Parathyroid adenoma (tissue), 2 donors: Measurements from ENCODE around the gene MIDN.
A peak's percentile ranks its signal among the peaks of the same experiment; 100 is the strongest.

Experiments
- H2AFZ ChIP-seq: fragments of 300-600 bp; sonication (generic); one replicate; pipeline ENCODE4 v1.7.0; 2017; ENCODE audit warnings: antibody characterized with exemption, mild to moderate bottlenecking
- H3K27ac ChIP-seq: fragments of 300-600 bp; sonication (generic); one replicate; pipeline ENCODE4 v1.7.0; 2017
- H3K27me3 ChIP-seq: fragments of 300-600 bp; sonication (generic); one replicate; pipeline ENCODE4 v1.7.0; 2017; ENCODE audit warnings: low read length; ENCODE audit not compliant: control insufficient read depth, insufficient read depth
- H3K36me3 ChIP-seq: fragments of 300-600 bp; sonication (generic); one replicate; pipeline ENCODE4 v1.7.0; 2017; ENCODE audit warnings: low read length; ENCODE audit not compliant: control insufficient read depth, insufficient read depth
- H3K4me1 ChIP-seq: fragments of 300-600 bp; sonication (generic); one replicate; pipeline ENCODE4 v1.7.0; 2017; ENCODE audit warnings: control low read depth
- H3K4me2 ChIP-seq: fragments of 300-600 bp; sonication (generic); one replicate; pipeline ENCODE4 v1.7.0; 2017; ENCODE audit warnings: low read length
- H3K4me3 ChIP-seq: fragments of 300-600 bp; sonication (generic); one replicate; pipeline ENCODE4 v1.7.0; 2017; ENCODE audit warnings: low read depth, low read length
- H3K79me2 ChIP-seq: fragments of 300-600 bp; sonication (generic); one replicate; pipeline ENCODE4 v1.7.0; 2017; ENCODE audit warnings: control low read depth
- H3K9ac ChIP-seq: fragments of 300-600 bp; sonication (generic); one replicate; pipeline ENCODE4 v1.7.0; 2017; ENCODE audit warnings: mild to moderate bottlenecking
- H3K9me3 ChIP-seq: fragments of 300-600 bp; sonication (generic); one replicate; pipeline ENCODE4 v1.7.0; 2017; ENCODE audit warnings: low read length; ENCODE audit not compliant: control insufficient read depth
- CTCF ChIP-seq: fragments of 300-600 bp; sonication (generic); IDR thresholded peaks from one replicate; pipeline ENCODE4 v1.7.0; 2017; ENCODE audit warnings: antibody characterized with exemption, mild to moderate bottlenecking
- donor health status: primary hyperparathyroidism.

MIDN gene

DNA sequence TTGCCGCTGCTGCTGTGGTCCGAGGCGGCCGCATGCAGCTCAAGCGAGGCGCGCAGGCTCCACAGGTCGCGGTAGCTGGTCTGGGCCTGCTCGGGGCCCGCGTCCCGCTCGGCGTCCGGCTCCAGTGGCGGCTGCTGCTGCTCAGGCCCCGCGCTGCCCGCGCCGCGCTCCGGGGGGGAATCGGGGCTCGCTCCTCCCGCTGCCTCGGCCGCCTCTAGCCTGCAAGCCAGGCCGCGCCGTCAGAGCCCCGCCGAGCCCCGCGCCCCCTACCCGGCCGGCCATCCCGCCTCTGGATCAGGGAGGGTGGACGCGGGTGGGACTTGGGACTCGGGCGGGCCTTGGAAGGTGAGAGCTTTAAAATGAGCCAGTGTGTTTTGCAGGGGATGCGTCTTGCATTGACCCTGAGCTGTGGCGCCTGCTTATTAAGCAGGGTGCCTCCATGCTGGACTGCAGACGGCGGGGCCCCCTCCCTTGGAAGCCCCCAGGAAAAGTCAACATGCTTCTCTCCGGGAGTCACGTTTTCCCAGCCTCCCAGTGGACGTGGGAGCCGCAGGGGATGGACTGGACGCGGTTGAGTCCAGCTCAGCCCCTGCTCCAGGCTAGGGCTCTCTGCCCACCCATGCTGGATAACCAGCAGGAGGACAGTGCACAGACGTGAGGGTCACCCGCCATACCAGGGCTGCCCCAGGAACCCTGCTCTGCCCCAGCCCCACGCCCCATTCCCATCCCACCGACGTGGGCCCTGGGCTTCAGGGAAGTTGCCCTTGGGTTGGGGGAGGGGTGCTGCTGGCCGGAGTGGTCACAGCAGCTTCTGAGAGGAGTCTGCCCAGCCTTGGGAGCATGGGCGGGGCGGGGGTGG lies 18.2 kb upstream of the MIDN start:
- Histone ChIP-seq H3K27ac (no peak overlapping the region), H3K36me3 (no peaks in the 10 kb centered on the region), H3K9ac (no peak overlapping the region), H3K27me3 (no peaks in the 10 kb centered on the region), H3K79me2 (no peaks in the 10 kb centered on the region), H3K4me1 (peaks cover 15% of the 10 kb centered on the region), H3K4me2 (no peak overlapping the region), H3K9me3 (no peaks in the 10 kb centered on the region), H3K4me3 (no peak overlapping the region), H2AFZ (no peak overlapping the region)
- TF ChIP-seq CTCF, result no peak

- Histone ChIP-seq H3K9ac (no peak overlapping the region), H3K79me2 (no peaks in the 10 kb centered on the region), H2AFZ (no peak overlapping the region), H3K9me3 (no peaks in the 10 kb centered on the region), H3K4me3 (no peak overlapping the region), H3K4me2 (no peak overlapping the region), H3K27ac (no peak overlapping the region), H3K4me1 (peaks cover 15% of the 10 kb centered on the region), H3K36me3 (no peaks in the 10 kb centered on the region), H3K27me3 (no peaks in the 10 kb centered on the region)
- no peak for TF ChIP-seq CTCF
These were observed 17.4 kb upstream of the MIDN start for GRCh38 chr19:1230783-1231489.

DNA sequence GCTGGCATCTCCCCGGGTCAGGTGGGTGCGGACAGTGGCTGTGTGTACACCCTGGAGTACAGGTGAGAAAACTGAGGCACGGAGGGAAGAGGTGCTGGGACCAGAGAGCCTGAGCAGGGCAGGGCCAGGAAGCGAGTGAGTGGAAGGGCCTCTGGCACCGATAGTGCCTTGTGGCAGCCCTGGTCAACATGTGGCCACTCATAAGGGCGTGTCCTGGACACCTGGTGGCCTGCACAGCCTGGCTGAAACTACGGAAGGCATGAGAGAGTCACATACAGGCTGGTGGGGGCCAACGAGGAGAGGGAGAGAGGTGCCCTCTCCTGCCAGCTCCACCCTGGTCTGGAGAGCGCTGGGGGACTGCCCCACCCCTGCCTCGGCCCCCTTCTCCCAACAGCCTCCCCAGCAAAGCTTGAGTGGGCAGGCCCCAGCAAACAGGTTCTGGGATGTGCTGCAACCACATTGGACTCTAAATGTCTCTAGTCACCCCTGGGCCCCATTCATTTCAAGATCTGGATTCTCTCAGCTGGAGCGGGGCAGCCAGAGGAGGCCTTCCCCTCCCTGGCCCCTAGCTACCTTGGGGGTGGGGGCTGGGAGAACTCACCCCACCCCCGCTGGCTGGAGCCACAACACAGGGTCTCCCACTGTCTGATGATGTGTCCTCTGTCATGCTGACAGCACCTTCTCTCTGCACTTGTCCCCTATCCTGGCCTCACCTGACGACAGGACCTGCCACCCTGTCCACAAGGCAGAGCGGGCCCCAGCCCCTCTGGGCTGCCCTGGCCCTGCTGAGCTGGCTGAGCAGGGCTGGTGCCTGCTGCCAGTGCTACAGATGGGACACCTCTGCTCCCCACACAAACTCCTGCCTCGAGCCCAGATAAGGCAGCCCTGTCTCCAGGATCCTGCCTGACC lies 16.4 kb upstream of the MIDN start:
- peaks cover 15% of the 10 kb centered on the region for H3K4me1 ChIP-seq
- no peak overlapping the region for H3K9ac ChIP-seq
- no peak overlapping the region for H3K4me2 ChIP-seq
- H3K9me3 ChIP-seq, result no peaks in the 10 kb centered on the region
- peak overlapping the region; percentile 36 for H3K27ac ChIP-seq
- no peak for TF ChIP-seq CTCF
- H3K4me3 ChIP-seq, result no peak overlapping the region
- H3K27me3 ChIP-seq, result no peaks in the 10 kb centered on the region
- peak overlapping the region; percentile 2 for H2AFZ ChIP-seq
- no peaks in the 10 kb centered on the region for H3K79me2 ChIP-seq
- no peaks in the 10 kb centered on the region for H3K36me3 ChIP-seq

DNA sequence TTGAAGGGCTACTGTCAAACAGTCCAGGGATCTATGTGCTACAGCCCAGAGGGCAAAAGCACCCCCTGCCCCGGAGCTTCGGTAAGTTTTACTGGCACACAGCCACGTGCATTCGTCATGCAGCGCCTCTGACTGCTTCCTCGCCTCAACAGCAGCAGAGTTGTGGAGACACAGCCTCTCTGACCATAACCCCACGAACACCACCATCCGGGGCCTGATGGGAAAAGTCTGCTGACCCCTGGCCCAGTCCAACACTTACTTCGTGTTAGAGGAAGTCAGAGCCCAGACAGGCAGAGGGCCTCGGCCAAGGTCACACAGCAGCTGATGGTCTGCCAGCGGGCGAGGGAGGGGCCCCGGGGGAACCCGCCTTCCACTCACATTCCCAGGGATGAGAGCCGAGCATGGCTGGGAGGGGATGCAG lies 15.7 kb upstream of the MIDN start:
- Histone ChIP-seq H3K27ac (peak overlapping the region; percentile 36), H3K4me3 (no peak overlapping the region), H3K36me3 (no peaks in the 10 kb centered on the region), H3K4me1 (peaks cover 15% of the 10 kb centered on the region), H3K9ac (no peak overlapping the region), H3K4me2 (no peak overlapping the region), H3K9me3 (no peaks in the 10 kb centered on the region), H2AFZ (peak overlapping the region; percentile 2), H3K27me3 (no peaks in the 10 kb centered on the region), H3K79me2 (no peaks in the 10 kb centered on the region)
- no peak for TF ChIP-seq CTCF
